ENCODE measurements around the gene CKS1B.
A peak's percentile ranks its signal among the peaks of the same experiment; 100 is the strongest.

CKS1B gene

GRCh38 chr1:154998201-154998780 lies 23.8 kb downstream of the CKS1B start (continued):
- no peak for TF ChIP-seq PATZ1 (CRISPR knock-in tag; IDR thresholded peaks at IDR 0.05; ENCODE audit: borderline replicate concordance)
- TF ChIP-seq POU6F1 (CRISPR knock-in tag; IDR thresholded peaks at IDR 0.05; ENCODE audit: borderline replicate concordance, low read depth): no peak

- peak; percentile 6 for ATAC-seq
- TF ChIP-seq ARNTL (CRISPR knock-in tag; IDR thresholded peaks at IDR 0.05; ENCODE audit: borderline replicate concordance, low read depth): no peak
- TF ChIP-seq TSHZ2 (CRISPR knock-in tag; IDR thresholded peaks at IDR 0.05): no peak
These were observed 24.5 kb downstream of the CKS1B start for GRCh38 chr1:154998818-154999570.

DNA sequence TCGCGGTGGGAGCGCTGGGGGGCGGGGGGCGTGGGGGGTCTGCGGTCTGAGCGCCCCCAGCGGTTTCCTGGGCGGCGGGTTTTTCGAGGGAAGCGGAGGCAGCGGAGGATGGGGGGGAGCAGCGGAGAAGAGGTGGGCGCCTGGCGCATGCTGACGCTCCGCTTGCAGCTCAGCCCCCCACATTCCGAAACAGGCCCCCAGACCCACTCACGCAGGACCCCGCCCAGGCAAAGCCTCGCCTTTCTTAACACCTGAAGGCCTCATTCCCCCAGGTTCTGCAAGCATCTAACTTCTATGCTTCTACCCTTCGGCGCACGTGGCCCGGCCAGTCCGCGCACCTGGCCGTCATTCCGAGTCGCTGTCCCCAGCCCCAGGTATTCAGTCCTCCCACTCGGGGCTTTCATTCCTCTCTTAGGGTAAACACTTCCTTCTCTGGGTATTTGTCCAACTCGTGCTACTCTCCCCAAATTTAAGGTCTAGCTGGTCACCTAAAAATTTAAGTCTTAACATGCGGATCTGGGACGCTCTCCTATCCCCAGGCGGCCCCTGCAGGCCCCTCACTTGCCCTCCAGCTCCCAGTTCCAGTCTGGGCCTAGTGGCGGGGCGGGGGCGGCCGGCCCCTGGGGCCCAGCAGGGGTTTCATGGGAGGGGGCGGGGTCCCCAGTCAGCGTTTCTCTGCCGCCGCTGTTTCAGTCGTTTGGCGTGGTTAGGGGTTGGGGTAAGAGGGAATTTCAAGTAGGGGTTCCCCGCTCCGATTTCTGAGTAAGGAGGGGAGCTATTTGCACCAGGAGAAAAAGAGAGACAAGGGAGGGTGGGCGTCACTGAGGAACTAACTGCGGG lies 25.3 kb downstream of the CKS1B start:
- ATAC-seq: no peak

DNA sequence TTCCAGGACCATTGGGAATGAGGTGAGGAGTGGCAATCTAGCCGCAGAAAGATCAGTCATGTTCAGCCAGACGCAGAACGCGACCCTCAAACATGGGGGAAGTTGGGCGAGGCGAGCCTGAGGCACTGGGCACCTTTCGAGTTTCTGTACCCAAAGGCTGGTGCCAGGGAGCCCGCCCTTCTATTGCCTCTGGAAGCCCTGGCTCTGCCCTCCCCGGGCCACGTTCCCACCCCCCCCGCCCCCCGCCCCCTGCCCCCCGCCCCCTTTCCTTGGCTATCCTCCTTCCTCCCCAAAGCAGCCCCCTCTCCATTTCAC lies 25.9 kb downstream of the CKS1B start:
- peak; percentile 0 for ATAC-seq
- TF ChIP-seq ZNF70 (CRISPR knock-in tag; IDR thresholded peaks at IDR 0.05) (no peak), CSDC2 (CRISPR knock-in tag; IDR thresholded peaks at IDR 0.05) (no peak), TCF4 (CRISPR knock-in tag; IDR thresholded peaks at IDR 0.05; ENCODE audit: borderline replicate concordance) (no peak), PPARA (CRISPR knock-in tag; IDR thresholded peaks at IDR 0.05; ENCODE audit: borderline replicate concordance) (no peak), ESRRG (CRISPR knock-in tag; IDR thresholded peaks at IDR 0.05) (no peak), ZNF8 (CRISPR knock-in tag; IDR thresholded peaks at IDR 0.05) (no peak), ARNTL (CRISPR knock-in tag; IDR thresholded peaks at IDR 0.05; ENCODE audit: borderline replicate concordance, low read depth) (no peak), ZNF565 (CRISPR knock-in tag; conservative IDR thresholded peaks at IDR 0.05; ENCODE audit: low read depth) (no peak), GLIS3 (CRISPR knock-in tag; IDR thresholded peaks at IDR 0.05) (no peak), TSHZ2 (CRISPR knock-in tag; IDR thresholded peaks at IDR 0.05) (no peak), BACH2 (CRISPR knock-in tag; IDR thresholded peaks at IDR 0.05; ENCODE audit: borderline replicate concordance) (no peak), ZFP30 (CRISPR knock-in tag; IDR thresholded peaks at IDR 0.05) (no peak)

More for the DNA sequence above, 25.3 kb downstream of the CKS1B start:
- TF ChIP-seq ESRRG (CRISPR knock-in tag; IDR thresholded peaks at IDR 0.05) (no peak), PATZ1 (CRISPR knock-in tag; IDR thresholded peaks at IDR 0.05; ENCODE audit: borderline replicate concordance) (no peak), SNAI2 (CRISPR knock-in tag; IDR thresholded peaks at IDR 0.05) (no peak), ZNF565 (CRISPR knock-in tag; conservative IDR thresholded peaks at IDR 0.05; ENCODE audit: low read depth) (no peak), ISL1 (CRISPR knock-in tag; IDR thresholded peaks at IDR 0.05) (no peak), ZNF8 (CRISPR knock-in tag; IDR thresholded peaks at IDR 0.05) (no peak), CREB5 (CRISPR knock-in tag; IDR thresholded peaks at IDR 0.05; ENCODE audit: low read depth) (no peak)
